ENCODE results near the gene MYBPH.
A peak's percentile ranks its signal among the peaks of the same experiment; 100 is the strongest.

The MYBPH gene, protein sequence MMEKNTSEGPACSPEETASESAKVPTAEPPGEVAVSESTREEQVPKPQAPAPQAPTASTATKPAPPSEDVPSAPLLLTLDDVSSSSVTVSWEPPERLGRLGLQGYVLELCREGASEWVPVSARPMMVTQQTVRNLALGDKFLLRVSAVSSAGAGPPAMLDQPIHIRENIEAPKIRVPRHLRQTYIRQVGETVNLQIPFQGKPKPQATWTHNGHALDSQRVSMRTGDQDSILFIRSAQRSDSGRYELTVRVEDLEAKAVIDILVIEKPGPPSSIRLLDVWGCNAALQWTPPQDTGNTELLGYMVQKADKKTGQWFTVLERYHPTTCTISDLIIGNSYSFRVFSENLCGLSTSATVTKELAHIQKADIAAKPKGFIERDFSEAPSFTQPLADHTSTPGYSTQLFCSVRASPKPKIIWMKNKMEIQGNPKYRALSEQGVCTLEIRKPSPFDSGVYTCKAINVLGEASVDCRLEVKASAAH

DNA sequence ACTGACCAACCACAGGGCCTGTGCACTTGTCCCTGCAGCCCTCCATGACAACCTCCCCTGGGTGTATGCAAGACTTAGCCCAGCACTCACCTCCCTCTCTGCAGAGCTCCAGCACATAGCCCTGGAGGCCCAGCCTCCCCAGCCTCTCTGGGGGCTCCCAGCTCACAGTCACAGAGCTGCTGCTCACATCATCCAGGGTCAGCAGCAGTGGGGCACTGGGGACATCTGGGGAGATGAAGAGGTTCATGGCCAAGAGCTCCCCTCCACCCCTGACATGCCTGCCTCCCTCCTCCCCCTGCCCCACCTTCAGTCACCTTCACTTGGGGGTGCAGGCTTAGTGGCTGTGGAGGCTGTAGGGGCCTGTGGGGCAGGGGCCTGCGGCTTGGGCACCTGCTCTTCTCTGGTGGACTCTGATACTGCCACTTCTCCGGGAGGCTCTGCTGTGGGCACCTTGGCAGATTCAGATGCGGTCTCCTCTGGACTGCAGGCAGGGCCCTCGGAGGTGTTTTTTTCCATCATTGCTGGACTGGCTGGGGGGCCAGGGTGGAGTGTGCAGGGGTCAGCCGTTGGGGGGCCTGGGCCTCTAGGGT, at the start of gene MYBPH:
Gene MYBPH, minus strand, starts transcription at position 590 of the 590 bp plus-strand sequence. Its CDS starts 71 bp downstream, at position 519.
- DNase-seq (ENCODE audit: low spot score): no peak

- DNase-seq (ENCODE audit: low spot score): no peak
Measured at GRCh38 chr1:203225071-203225470, 49.4 kb upstream of the MYBPH start.

GRCh38 chr1:203223012-203223775, 47.6 kb upstream of the MYBPH start:
- no peak for DNase-seq (ENCODE audit: low spot score)

- no peak for DNase-seq (ENCODE audit: low spot score)
Measured at GRCh38 chr1:203219934-203220333, 44.3 kb upstream of the MYBPH start.

GRCh38 chr1:203219171-203219570, 43.5 kb upstream of the MYBPH start:
- no peak for DNase-seq (ENCODE audit: low spot score)

- no peak for DNase-seq (ENCODE audit: low spot score)
Measured at GRCh38 chr1:203217668-203218067, 42.0 kb upstream of the MYBPH start.

- no peak for DNase-seq (ENCODE audit: low spot score)
Measured at GRCh38 chr1:203217139-203217655, 41.6 kb upstream of the MYBPH start.

DNA sequence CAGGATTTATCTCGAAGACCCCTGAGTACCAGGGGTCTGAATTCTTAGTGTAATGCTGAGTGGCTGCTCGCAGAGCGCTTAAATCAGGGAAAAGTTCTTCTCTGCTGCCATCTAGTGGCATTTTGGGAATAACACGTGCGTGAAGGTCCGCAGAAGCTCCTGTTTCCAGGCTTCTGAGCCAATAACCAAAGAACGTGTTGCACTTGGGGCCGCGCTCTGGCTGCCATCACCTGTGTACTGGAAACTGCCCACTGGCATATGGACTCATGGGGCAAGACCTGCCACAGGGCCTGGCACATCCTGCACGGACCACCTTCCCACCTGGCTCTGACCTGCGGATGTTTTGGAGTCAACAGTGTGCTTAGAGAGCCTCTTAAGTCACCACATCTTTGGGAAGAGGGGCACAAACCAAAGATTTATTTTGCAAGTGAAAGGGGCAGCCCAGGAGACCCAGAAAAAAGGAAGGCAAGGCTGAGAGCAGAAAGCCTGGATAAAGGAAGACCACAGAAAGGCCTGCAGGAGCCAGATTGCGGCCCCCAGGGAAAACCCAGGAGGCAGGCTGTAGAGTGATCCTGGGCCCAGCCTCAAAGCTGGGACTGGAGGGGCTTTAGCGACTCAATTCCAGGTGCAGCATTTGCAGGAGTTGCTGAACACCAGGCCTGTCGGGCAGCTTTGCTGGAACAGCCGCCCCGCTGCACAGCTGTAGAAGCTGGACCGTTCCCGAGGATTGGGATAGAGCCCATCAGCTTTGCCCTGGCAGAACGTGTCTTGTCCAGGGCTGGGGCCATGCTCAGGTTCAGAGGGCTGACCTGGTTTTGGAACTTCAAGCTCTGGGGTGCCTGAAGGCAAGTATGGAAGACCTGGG, 40.9 kb upstream of the MYBPH start:
- peak; percentile 75 for DNase-seq (ENCODE audit: low spot score)

GRCh38 chr1:203215573-203215972, 39.9 kb upstream of the MYBPH start:
- no peak for DNase-seq (ENCODE audit: low spot score)

GRCh38 chr1:203214871-203215270, 39.2 kb upstream of the MYBPH start:
- DNase-seq (ENCODE audit: low spot score): no peak

GRCh38 chr1:203213126-203213525, 37.5 kb upstream of the MYBPH start:
- DNase-seq (ENCODE audit: low spot score): no peak

- no peak for DNase-seq (ENCODE audit: low spot score)
Measured at GRCh38 chr1:203211812-203212211, 36.2 kb upstream of the MYBPH start.

DNA sequence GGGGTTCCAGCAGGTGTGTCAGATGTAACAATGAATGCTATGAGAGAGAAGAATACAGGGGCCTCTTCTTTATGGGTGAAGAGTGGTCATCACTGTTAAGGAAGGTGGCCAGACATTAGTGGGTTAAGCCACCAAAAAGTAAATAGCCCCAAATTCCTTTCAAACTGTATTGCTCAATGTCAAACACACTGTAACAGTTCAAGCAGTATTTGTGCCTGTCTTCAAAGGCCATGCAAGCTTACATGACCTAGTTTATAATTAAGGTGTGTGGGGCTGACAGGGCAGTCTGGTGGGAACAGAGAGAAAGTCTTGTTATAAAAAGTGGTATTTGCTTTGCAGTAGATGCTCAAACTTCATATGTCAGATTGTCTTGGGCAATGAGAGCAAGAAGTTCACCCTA, 35.4 kb upstream of the MYBPH start:
- DNase-seq (ENCODE audit: low spot score): no peak

- DNase-seq (ENCODE audit: low spot score): no peak
Measured at GRCh38 chr1:203210350-203210749, 34.7 kb upstream of the MYBPH start.

DNA sequence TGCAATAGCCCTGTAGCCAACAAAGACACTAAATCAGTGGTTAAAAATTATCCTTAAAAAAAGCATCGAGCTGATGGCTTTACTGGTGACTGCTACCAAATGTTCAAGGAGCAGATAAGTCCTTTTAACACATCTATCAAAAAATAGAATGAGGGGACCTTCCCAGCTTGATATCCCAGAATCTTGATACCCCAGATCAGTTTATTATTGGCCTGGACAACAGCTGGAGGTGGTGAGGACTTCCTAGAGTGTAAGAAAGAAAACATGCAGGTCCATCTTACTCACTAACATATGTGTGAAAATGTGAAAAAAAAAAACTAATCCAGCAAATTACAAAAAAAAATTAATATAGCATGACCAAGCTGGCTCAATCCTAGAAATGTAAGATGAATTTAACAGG, 32.6 kb upstream of the MYBPH start:
- DNase-seq (ENCODE audit: low spot score): no peak

GRCh38 chr1:203207751-203208150, 32.1 kb upstream of the MYBPH start:
- no peak for DNase-seq (ENCODE audit: low spot score)

DNA sequence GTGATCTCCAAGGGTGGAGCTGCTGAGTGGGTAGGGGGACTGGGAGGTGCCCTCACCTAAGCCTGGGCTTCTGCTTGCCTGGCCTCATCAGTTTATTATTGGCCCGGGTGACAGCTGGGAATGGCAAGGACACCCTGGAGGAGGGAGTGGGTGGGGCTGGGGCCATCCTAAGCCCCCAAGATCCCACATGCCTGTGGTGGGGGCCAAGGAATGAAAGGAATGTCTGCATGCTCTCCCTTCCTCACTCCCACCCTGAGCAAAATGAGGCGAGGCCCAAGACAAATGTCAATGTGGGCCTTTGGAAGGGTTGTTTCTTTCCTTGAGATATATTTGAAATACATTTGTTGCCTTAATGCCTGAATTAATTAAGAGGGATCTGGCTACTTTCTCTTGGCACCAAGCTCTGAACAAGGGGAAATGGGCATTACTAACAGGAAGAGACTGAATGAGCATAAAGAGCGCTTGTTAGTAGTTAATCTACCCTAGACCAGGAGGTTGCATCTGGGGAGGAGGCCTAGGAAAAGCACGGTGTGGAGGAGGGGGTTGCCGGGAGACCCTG, 30.6 kb upstream of the MYBPH start:
- DNase-seq (ENCODE audit: low spot score): no peak

DNA sequence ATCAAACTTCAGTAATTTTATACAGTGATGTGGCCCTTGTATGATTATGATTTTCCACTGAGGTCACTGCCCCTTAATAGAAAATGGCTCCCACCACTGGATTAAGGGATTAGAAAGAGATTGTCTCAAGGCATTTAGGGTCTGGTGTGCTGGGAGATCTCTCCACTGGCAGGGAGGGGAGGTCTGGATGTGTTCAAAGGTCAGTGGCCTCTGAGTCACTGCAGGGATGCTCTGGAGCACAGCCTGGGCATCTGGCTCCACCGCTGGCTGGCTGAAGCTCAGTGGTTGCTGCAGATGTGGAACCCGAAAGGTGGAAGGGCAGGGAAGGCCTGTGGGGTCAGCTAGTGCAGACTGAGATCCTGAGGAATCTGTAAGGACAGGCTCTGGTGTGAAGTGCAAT, 29.1 kb upstream of the MYBPH start:
- no peak for DNase-seq (ENCODE audit: low spot score)

- DNase-seq (ENCODE audit: low spot score): no peak
Measured at GRCh38 chr1:203202431-203203245, 27.0 kb upstream of the MYBPH start.

DNA sequence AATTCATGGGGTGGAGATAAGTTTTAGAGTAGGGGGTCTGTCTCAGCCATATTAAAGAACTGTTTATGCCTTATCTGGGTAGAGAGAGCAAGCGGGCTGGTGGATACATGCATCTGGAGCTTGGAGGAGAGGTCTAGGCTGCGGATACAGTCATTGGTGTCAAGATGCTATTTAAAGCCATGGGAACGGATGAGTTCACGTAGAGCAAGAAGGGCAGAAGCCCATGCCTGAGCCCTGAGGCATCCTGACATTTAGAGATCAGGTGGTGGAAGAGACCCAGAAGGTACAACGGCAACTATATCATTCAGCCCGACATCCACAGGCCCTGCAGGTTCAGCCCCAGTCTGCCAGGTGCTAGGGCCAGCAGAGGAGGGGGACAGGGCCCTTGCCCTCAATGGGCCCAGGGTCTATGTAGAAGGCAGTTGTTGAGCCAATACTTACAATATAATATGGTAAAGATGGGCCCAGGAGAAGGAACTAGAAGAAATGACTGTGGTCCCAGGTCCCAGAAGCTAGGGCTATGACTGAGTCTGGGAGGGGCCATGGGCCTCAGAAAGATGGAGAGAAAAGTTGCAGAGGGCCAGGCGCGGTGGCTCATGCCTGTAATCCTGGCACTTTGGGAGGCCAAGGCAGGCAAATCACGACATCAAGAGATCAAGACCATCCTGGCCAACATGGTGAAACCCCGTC, 26.0 kb upstream of the MYBPH start:
- no peak for DNase-seq (ENCODE audit: low spot score)
